ENCODE results near the gene IFITM1. TPM values are rescaled to one million over a fixed set of nuclear protein-coding genes. Genes with fewer than 3 reads are reported as not detected.
A peak's percentile ranks its signal among the peaks of the same experiment; 100 is the strongest.

The IFITM1 gene
- total and polyA plus RNA-seq, 9 of the 15 experiments (the other 6 are each of a cell fraction or from before 2014, with no cell fraction given) = 691 to 5,579 (median 974) TPM

- TF ChIP-seq FOXK1 (CRISPR knock-in tag; IDR thresholded peaks at IDR 0.05; ENCODE audit: borderline replicate concordance) = no peak
- TF ChIP-seq KLF16 (IDR thresholded peaks at IDR 0.05) = no peak
- no peak; the same call in 1 of the 2 replicates for TF ChIP-seq VEZF1 (CRISPR knock-in tag; IDR thresholded peaks at IDR 0.05)
- TF ChIP-seq, protein P1, sequence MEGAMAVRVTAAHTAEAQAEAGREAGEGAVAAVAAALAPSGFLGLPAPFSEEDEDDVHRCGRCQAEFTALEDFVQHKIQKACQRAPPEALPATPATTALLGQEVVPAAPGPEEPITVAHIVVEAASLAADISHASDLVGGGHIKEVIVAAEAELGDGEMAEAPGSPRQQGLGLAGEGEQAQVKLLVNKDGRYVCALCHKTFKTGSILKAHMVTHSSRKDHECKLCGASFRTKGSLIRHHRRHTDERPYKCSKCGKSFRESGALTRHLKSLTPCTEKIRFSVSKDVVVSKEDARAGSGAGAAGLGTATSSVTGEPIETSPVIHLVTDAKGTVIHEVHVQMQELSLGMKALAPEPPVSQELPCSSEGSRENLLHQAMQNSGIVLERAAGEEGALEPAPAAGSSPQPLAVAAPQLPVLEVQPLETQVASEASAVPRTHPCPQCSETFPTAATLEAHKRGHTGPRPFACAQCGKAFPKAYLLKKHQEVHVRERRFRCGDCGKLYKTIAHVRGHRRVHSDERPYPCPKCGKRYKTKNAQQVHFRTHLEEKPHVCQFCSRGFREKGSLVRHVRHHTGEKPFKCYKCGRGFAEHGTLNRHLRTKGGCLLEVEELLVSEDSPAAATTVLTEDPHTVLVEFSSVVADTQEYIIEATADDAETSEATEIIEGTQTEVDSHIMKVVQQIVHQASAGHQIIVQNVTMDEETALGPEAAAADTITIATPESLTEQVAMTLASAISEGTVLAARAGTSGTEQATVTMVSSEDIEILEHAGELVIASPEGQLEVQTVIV (CRISPR knock-in tag; IDR thresholded peaks at IDR 0.05; ENCODE audit: borderline replicate concordance) = no peak
- TF ChIP-seq FUS (optimal IDR thresholded peaks at IDR 0.05; ENCODE audit: low read depth, low read length) = no peak
- TF ChIP-seq ZBTB33 (CRISPR knock-in tag; IDR thresholded peaks at IDR 0.05) = no peak
- TF ChIP-seq RBM22 (IDR thresholded peaks at IDR 0.05; ENCODE audit: low read depth, low read length, poor library complexity, severe bottlenecking) = no peak
- no peak; the same call in 1 of the 2 replicates for TF ChIP-seq ZNF449 (CRISPR knock-in tag; IDR thresholded peaks at IDR 0.05)
- TF ChIP-seq MCM5 (IDR thresholded peaks at IDR 0.05; ENCODE audit: low read depth) = no peak
- TF ChIP-seq NRF1 (conservative IDR thresholded peaks at IDR 0.05 in 1 of 2, IDR thresholded peaks at IDR 0.05 in 1 of 2) = no peak; a peak in 1 of 4 replicates
- no peak for TF ChIP-seq CHCHD3 (CRISPR knock-in tag; IDR thresholded peaks at IDR 0.05)
- peak; percentile 34; the same call in 1 of the 2 replicates for TF ChIP-seq MEF2D (tag; conservative IDR thresholded peaks at IDR 0.05; ENCODE audit: low read depth)
- 0 out of 2 replicates have a peak, but pooled peaks have one; percentile 14 for TF ChIP-seq MXI1 (IDR thresholded peaks at IDR 0.05; ENCODE audit: low read depth, low read length)
- no peak for TF ChIP-seq BCOR (IDR thresholded peaks at IDR 0.05)
- TF ChIP-seq ZZZ3 (IDR thresholded peaks at IDR 0.05) = no peak
- TF ChIP-seq ZFPM2 (CRISPR knock-in tag; IDR thresholded peaks at IDR 0.05) = no peak
- no peak for TF ChIP-seq HNRNPLL (IDR thresholded peaks at IDR 0.05; ENCODE audit: low read depth, low read length, poor library complexity, severe bottlenecking)
- TF ChIP-seq NR2C2 (CRISPR knock-in tag; IDR thresholded peaks at IDR 0.05) = no peak
- TF ChIP-seq NR2C2 (tag; IDR thresholded peaks at IDR 0.05) = peak; percentile 68
Observed at GRCh38 chr11:269146-269890, 44.5 kb upstream of the IFITM1 start (continued).

All from K562 (cell line).